Stimulated activated naive CD8-positive, alpha-beta T cell treated with anti-CD3 and anti-CD28 coated beads, Interleukin-15, amount 100 ng/mL, for 72 hours (primary cell): Measurements from ENCODE around the gene DSC3.
"Not testable (repeated sequence)": the region's sequence is repeated elsewhere in the genome, so short reads cannot be mapped to it uniquely, and the experiment has no call there.

ENCODE experiments used
- ATAC-seq: fragments of 150-1000 bp; cut with Tn5 transposase; 2 replicates; pipeline ENCODE4 v1.10.0; 2021; ENCODE audit warnings: mild to moderate bottlenecking, moderate library complexity
- DNase-seq, 2 donors: peaks; one replicate each; pipeline ENCODE4 v3.0.0; 2021 to 2022
- H3K27ac Mint-ChIP-seq, 2 donors: one replicate each; pipeline ENCODE4 v1.8.0; 2022; ENCODE audit warnings: mild to moderate bottlenecking in 2 of 2, mixed read lengths in 2 of 2, moderate library complexity in 2 of 2
- H3K27me3 Mint-ChIP-seq: one replicate; pipeline ENCODE4 v1.8.0; 2022; ENCODE audit warnings: mixed read lengths
- H3K4me1 Mint-ChIP-seq: one replicate; pipeline ENCODE4 v1.8.0; 2022; ENCODE audit warnings: mild to moderate bottlenecking, mixed read lengths
- H3K4me3 Mint-ChIP-seq, 2 donors: one replicate each; pipeline ENCODE4 v1.8.0; 2022; ENCODE audit warnings: mild to moderate bottlenecking in 2 of 2, mixed read lengths in 2 of 2, moderate library complexity in 1 of 2
- H3K9me3 Mint-ChIP-seq, 2 donors: one replicate each; pipeline ENCODE4 v1.8.0; 2022; ENCODE audit warnings: mixed read lengths in 2 of 2

Gene DSC3

GRCh38 chr18:31010601-31011000 lies 31.9 kb downstream of the DSC3 start:
- H3K9me3 Mint-ChIP-seq, result no peaks in the 10 kb centered on the region
- H3K27me3 Mint-ChIP-seq, result no peaks in the 10 kb centered on the region
- ATAC-seq, result no peak
- H3K27ac Mint-ChIP-seq, result no peak overlapping the region
- no peak for DNase-seq
- H3K4me1 Mint-ChIP-seq, result no peaks in the 10 kb centered on the region
- no peak overlapping the region for H3K4me3 Mint-ChIP-seq

DNA sequence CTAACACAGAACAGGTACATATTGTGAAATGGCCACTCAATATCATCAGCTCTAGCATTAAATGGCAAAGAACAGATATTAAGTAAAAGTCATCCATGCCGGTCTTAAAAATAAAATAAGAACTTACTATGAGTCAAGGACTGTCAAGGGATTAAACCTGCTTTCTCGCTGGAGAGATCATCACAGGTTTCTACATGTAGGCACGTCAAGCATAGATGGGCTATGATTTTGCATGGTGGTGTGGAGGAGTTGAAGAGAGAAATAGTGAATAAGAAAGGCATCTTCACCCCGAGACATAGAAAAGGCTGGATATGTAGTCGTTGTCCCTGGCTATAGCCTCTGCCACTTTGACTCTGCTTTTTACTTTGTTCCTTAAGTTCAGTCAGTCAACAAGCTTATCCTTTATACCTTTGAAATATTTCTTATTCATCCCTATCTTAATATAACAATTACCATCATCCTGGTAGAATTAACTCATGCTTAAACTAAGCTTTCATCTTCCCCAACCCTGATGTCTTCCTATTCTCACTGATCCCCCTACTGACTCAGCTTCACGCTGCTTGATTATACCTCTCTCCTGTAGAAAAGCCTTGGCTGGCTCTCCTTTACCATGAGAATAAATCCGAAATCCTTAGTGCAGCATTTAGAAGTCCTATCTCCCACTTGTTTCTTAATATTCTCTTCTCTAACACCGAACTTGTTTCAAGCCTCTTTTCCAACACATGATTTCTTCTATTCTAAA lies 42.5 kb downstream of the DSC3 start:
- ATAC-seq, result no peak
- Mint-ChIP-seq H3K27ac (no peak overlapping the region), H3K4me1 (no peaks in the 10 kb centered on the region), H3K9me3 (peaks cover 0 to 9% of the 10 kb centered on the region in 2 donors), H3K27me3 (peaks cover 4% of the 10 kb centered on the region), H3K4me3 (no peak overlapping the region)
- no peak for DNase-seq

- peaks cover 7% of the 10 kb centered on the region for H3K27me3 Mint-ChIP-seq
- no peak overlapping the region for H3K4me3 Mint-ChIP-seq
- ATAC-seq (no peak), DNase-seq (no peak)
- H3K27ac Mint-ChIP-seq, result no peak overlapping the region
- peaks cover 0 to 12% of the 10 kb centered on the region in 2 donors for H3K9me3 Mint-ChIP-seq
- H3K4me1 Mint-ChIP-seq, result no peaks in the 10 kb centered on the region
Measured at GRCh38 chr18:30999186-30999585, 43.4 kb downstream of the DSC3 start.

- no peak for ATAC-seq
- Mint-ChIP-seq H3K9me3 (peaks cover 0 to 6% of the 10 kb centered on the region in 2 donors), H3K4me3 (no peak overlapping the region), H3K4me1 (no peaks in the 10 kb centered on the region), H3K27me3 (peaks cover 7% of the 10 kb centered on the region), H3K27ac (no peak overlapping the region)
- DNase-seq, result no peak
Measured at GRCh38 chr18:30997223-30997622, 45.3 kb downstream of the DSC3 start.

GRCh38 chr18:30992231-30992630 lies 50.3 kb downstream of the DSC3 start:
- Mint-ChIP-seq H3K9me3 (peaks cover 0 to 6% of the 10 kb centered on the region in 2 donors), H3K27me3 (peaks cover 7% of the 10 kb centered on the region), H3K27ac (no peak overlapping the region), H3K4me3 (no peak overlapping the region), H3K4me1 (no peaks in the 10 kb centered on the region)
- DNase-seq, result no peak
- no peak for ATAC-seq

DNA sequence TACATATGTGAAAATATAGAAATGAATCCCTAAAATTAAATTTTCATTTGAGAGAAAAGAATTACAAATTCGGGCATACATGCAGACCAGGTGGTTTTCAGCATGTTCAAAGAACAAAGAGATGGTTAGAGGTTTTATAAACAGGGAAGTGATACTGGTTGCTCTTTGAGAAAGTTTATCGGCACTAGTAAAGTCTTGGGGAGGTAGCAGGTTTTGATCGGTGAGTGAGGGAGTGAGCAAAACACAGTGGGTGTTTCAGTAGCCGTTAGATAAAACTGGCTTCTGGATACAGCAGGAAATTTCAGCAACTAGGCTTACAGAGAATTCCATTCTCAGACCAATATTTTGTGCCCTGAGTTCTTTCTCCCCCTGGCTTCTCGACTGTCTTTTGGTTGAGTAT lies 51.1 kb downstream of the DSC3 start:
- H3K4me1 Mint-ChIP-seq, result no peaks in the 10 kb centered on the region
- no peak overlapping the region for H3K27ac Mint-ChIP-seq
- ATAC-seq, result no peak
- DNase-seq, result no peak
- H3K4me3 Mint-ChIP-seq, result no peak overlapping the region
- peaks cover 7% of the 10 kb centered on the region for H3K27me3 Mint-ChIP-seq
- H3K9me3 Mint-ChIP-seq, result peaks cover 0 to 6% of the 10 kb centered on the region in 2 donors

GRCh38 chr18:30989141-30989540 lies 53.4 kb downstream of the DSC3 start:
- Mint-ChIP-seq H3K9me3 (peaks cover 7 to 14% of the 10 kb centered on the region in 2 donors), H3K27me3 (no peaks in the 10 kb centered on the region), H3K27ac (no peak overlapping the region), H3K4me3 (no peak overlapping the region), H3K4me1 (no peaks in the 10 kb centered on the region)
- DNase-seq (no peak), ATAC-seq (no peak)

DNA sequence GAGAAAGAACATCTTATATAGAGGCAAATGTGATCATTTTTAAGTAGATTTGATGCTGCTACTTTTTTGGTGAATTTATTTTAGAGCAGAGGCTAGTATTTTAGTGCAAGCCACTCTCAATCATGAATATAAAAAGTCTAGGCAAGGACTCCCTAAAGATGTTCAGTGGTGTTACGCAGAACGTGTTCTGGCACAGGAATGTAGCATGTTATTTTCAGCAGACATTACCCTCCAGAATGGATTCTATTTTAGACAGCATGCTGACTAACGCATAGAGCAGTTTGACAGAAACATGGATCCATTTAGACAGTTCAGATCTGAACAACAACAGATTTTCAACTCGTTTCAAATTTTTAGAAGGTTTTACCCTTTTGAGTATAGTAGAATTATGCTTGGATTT lies 54.1 kb downstream of the DSC3 start:
- H3K4me1 Mint-ChIP-seq, result no peaks in the 10 kb centered on the region
- H3K9me3 Mint-ChIP-seq, result peaks cover 7 to 14% of the 10 kb centered on the region in 2 donors
- no peaks in the 10 kb centered on the region for H3K27me3 Mint-ChIP-seq
- no peak overlapping the region for H3K4me3 Mint-ChIP-seq
- H3K27ac Mint-ChIP-seq, result no peak overlapping the region
- no peak for ATAC-seq
- DNase-seq, result no peak

- H3K9me3 Mint-ChIP-seq, result peaks cover 7 to 14% of the 10 kb centered on the region in 2 donors
- no peaks in the 10 kb centered on the region for H3K4me1 Mint-ChIP-seq
- DNase-seq, result no peak
- H3K27ac Mint-ChIP-seq, result no peak overlapping the region
- no peaks in the 10 kb centered on the region for H3K27me3 Mint-ChIP-seq
- no peak for ATAC-seq
- H3K4me3 Mint-ChIP-seq, result no peak overlapping the region
Measured at GRCh38 chr18:30987467-30988241, 54.9 kb downstream of the DSC3 start.

- Mint-ChIP-seq H3K9me3 (peaks cover 7 to 14% of the 10 kb centered on the region in 2 donors), H3K27me3 (no peaks in the 10 kb centered on the region), H3K4me3 (no peak overlapping the region), H3K4me1 (no peaks in the 10 kb centered on the region), H3K27ac (no peak overlapping the region)
- ATAC-seq, result no peak
- no peak for DNase-seq
Measured at GRCh38 chr18:30985753-30986152, 56.8 kb downstream of the DSC3 start.

DNA sequence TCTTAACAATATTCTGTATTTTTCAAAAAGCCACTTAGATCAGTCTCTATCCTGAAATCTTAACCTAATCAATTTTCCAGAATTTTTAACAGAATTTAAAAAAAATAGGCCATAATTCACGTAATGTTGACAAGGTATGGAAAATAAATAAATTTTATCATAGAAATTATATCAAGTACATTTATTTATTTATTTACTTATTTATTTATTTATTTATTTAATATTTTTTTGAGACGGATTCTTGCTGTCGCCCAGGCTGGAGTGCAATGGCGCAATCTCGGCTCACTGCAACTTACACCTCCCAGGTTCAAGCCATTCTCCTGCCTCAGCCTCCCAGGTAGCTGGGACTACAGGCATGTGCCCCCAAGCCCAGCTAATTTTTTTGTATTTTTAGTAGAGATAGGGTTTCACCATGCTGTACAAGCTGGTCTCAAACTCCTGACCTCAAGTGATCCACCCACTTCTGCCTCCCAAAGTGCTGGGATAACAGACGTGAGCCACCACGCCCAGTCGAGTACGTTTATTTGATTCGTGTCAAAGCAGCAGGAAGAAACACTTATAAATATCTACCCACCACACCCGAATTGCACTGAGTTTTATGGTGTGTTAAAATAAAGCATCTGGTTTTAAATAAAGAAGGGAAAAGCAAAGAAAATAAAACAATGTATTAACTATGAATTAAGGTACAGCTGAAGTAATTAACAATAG lies 60.1 kb downstream of the DSC3 start:
- Mint-ChIP-seq H3K9me3 (peaks cover 7 to 14% of the 10 kb centered on the region in 2 donors), H3K4me3 (no peak overlapping the region), H3K4me1 (no peaks in the 10 kb centered on the region), H3K27me3 (no peaks in the 10 kb centered on the region), H3K27ac (no peak overlapping the region)
- no peak for DNase-seq
- no peak for ATAC-seq

GRCh38 chr18:30978091-30978490 lies 64.5 kb downstream of the DSC3 start:
- H3K27me3 Mint-ChIP-seq, DNase-seq, ATAC-seq, H3K4me1 Mint-ChIP-seq, H3K27ac Mint-ChIP-seq, H3K9me3 Mint-ChIP-seq, H3K4me3 Mint-ChIP-seq: not testable (repeated sequence)

GRCh38 chr18:30971338-30971956 lies 71.1 kb downstream of the DSC3 start:
- Mint-ChIP-seq H3K9me3 (no peaks in the 10 kb centered on the region), H3K27me3 (no peaks in the 10 kb centered on the region), H3K4me3 (no peak overlapping the region), H3K27ac (no peak overlapping the region), H3K4me1 (no peaks in the 10 kb centered on the region)
- DNase-seq (no peak), ATAC-seq (no peak)

DNA sequence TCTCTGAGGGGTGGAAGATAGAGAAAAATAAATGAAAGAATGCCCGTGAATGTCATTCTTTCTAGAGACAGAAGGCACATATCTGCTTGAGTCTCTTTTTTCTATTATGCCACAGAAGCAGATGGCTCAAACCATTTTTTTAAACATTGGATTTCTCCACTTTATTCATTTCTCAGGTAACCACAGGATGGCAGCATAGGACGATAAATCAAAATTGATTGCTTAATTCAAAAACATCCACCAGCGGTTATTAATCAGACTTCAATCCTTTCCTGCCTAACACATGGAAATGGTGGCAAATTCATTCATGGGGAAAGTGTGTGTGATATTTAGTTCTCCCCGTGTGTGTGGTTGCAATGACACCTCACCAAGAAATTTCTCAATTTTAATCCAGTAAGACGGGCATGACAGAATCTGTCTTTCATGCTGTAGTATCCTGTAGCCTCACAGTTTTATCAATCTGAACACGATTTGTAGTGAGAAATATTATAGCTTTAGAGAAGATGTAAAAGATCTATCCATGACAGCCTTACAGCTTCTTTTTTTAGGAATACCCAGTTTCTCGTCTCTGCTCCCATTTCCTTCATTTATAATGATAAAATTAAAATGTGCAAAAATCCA lies 72.2 kb downstream of the DSC3 start:
- no peaks in the 10 kb centered on the region for H3K27me3 Mint-ChIP-seq
- no peaks in the 10 kb centered on the region for H3K9me3 Mint-ChIP-seq
- no peak overlapping the region for H3K27ac Mint-ChIP-seq
- no peaks in the 10 kb centered on the region for H3K4me1 Mint-ChIP-seq
- no peak for ATAC-seq
- H3K4me3 Mint-ChIP-seq, result no peak overlapping the region
- DNase-seq, result no peak

DNA sequence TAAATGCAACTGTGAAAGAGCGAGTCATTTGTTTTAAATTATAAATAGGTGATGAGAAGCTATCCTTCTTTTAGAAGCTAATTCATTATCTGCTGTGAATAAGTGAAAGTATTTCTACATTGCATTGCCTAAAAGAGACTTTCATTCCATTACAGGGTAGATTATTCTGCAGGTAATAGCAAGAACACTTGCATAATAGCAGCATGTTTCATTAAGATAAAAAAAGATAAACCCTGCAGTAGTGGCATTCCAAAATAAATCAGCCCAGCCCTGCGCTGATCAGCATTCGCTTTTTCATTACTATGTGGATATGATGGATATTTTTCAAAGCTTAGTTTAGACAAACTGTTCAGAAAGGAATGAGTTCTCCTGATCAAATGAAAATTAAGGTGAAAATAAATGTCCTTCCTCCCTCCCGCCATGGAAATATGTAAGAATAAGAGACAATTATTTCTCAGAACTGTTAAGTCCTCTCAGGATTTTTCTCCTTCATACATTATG lies 72.8 kb downstream of the DSC3 start:
- Mint-ChIP-seq H3K27me3 (no peaks in the 10 kb centered on the region), H3K27ac (no peak overlapping the region), H3K4me3 (no peak overlapping the region), H3K9me3 (no peaks in the 10 kb centered on the region), H3K4me1 (no peaks in the 10 kb centered on the region)
- no peak for ATAC-seq
- no peak for DNase-seq
